GM12892 (cell line): ENCODE measurements around the gene APPBP2.
"Not testable (repeated sequence)": the region's sequence is repeated elsewhere in the genome, so short reads cannot be mapped to it uniquely, and the experiment has no call there.

Source experiments
- POLR2A ChIP-seq: IDR thresholded peaks from 2 replicates; pipeline ENCODE4 v1.6.1; 2011; ENCODE audit warnings: low read depth, low read length, control low read depth
- POLR2AphosphoS5 ChIP-seq: IDR thresholded peaks from 2 replicates; pipeline ENCODE4 v1.6.1; 2011; ENCODE audit warnings: low read depth, low read length, control low read depth
- TAF1 ChIP-seq: IDR thresholded peaks from 2 replicates; pipeline ENCODE4 v1.6.1; 2011; ENCODE audit warnings: low read depth, mild to moderate bottlenecking, control low read depth, low read length, borderline replicate concordance

GRCh38 chr17:60419003-60419402, 107.0 kb downstream of the APPBP2 start:
- TF ChIP-seq POLR2A, POLR2AphosphoS5, TAF1: not testable (repeated sequence)
